HepG2 (cell line): ENCODE measurements around the gene LYPD3. TPM values are rescaled to one million over a fixed set of nuclear protein-coding genes. Genes with fewer than 3 reads are reported as not detected.
A peak's percentile ranks its signal among the peaks of the same experiment; 100 is the strongest.

ENCODE experiments used
- ATF3 ChIP-seq: sonication (generic); formaldehyde crosslinking; IDR thresholded peaks from 2 replicates; pipeline ENCODE4 v1.4.0; 2020; ENCODE audit warnings: missing genetic modification reagents
- CREB3 ChIP-seq: sonication (generic); formaldehyde crosslinking; IDR thresholded peaks from 2 replicates; pipeline ENCODE4 v1.5.0; 2020; ENCODE audit warnings: missing genetic modification reagents
- ETV5 ChIP-seq: IDR thresholded peaks from 2 replicates; pipeline ENCODE4 v1.6.1; 2018; ENCODE audit warnings: missing biosample characterization, missing genetic modification reagents, inconsistent platforms, borderline replicate concordance
- ISX ChIP-seq: sonication (generic); formaldehyde crosslinking; conservative IDR thresholded peaks from 2 replicates; pipeline ENCODE4 v1.5.0; 2020; ENCODE audit warnings: missing genetic modification reagents
- NFYB ChIP-seq: sonication (generic); formaldehyde crosslinking; IDR thresholded peaks from 2 replicates; pipeline ENCODE4 v1.4.0; 2020; ENCODE audit warnings: missing genetic modification reagents
- NR2F2 ChIP-seq: IDR thresholded peaks from 2 replicates; pipeline ENCODE4 v1.6.1; 2012; ENCODE audit warnings: low read depth, inconsistent platforms, borderline replicate concordance
- RBFOX2 ChIP-seq: fragments of 200-400 bp; formaldehyde crosslinking; IDR thresholded peaks from 2 replicates; pipeline ENCODE4 v1.6.1; 2017; ENCODE audit warnings: low read depth, mild to moderate bottlenecking, low read length
- SP2 ChIP-seq: sonication (generic); formaldehyde crosslinking; IDR thresholded peaks from 2 replicates; pipeline ENCODE4 v1.5.1; 2020; ENCODE audit warnings: mild to moderate bottlenecking, missing genetic modification reagents
- TCF7L2 ChIP-seq: IDR thresholded peaks from 2 replicates; pipeline ENCODE4 v1.6.1; 2011; ENCODE audit warnings: mild to moderate bottlenecking, low read depth, low read length, moderate library complexity
- ZNF337 ChIP-seq: sonication (generic); formaldehyde crosslinking; IDR thresholded peaks from 2 replicates; pipeline ENCODE4 v1.5.1; 2020; ENCODE audit warnings: missing genetic modification reagents, low read depth, mild to moderate bottlenecking, borderline replicate concordance
- ZNF350 ChIP-seq: sonication (generic); formaldehyde crosslinking; IDR thresholded peaks from 2 replicates; pipeline ENCODE4 v1.4.0; 2020; ENCODE audit warnings: mild to moderate bottlenecking, low read depth, missing genetic modification reagents, borderline replicate concordance
- ZNF670 ChIP-seq: sonication (generic); formaldehyde crosslinking; IDR thresholded peaks from 2 replicates; pipeline ENCODE4 v1.8.0; 2022; ENCODE audit warnings: mild to moderate bottlenecking, missing genetic modification reagents, borderline replicate concordance
- ZNF7 ChIP-seq: IDR thresholded peaks from 2 replicates; pipeline ENCODE4 v1.6.1; 2016; ENCODE audit warnings: missing biosample characterization, missing genetic modification reagents
- polyA plus RNA-seq, 8 experiments: library from polyadenylated mRNA; depleted of rRNA in 3 of 8; stranded (reverse) in 7 of 8; unstranded in 1 of 8; fragments of >200 nt; fragmentation: Illumina TruSeq in 4 of 8; extraction: Trizol in 4 of 8; gene quantifications; 2 replicates each; pipeline versions ENCODE4 v1.2.1 to v1.2.3, GENCODE V29; 2011 to 2016; ENCODE audit warnings: low read depth in 4 of 8, missing spikeins in 1 of 8, mixed read lengths in 1 of 8; ENCODE audit not compliant: insufficient read depth in 1 of 8
- total RNA-seq, 5 experiments: library from RNA; depleted of rRNA; stranded (reverse); fragments of >200 nt; fragmentation: Illumina TruSeq; extraction: Trizol; gene quantifications; 2 replicates each; pipeline ENCODE4 v1.2.3, GENCODE V29; 2016; ENCODE audit warnings: low read depth in 1 of 5
- TF ChIP-seq, protein P1 (sequence below): sonication (generic); formaldehyde crosslinking; IDR thresholded peaks from 2 replicates; pipeline ENCODE4 v1.4.0; 2020; ENCODE audit warnings: missing genetic modification reagents, borderline replicate concordance
- TF ChIP-seq, protein P2 (sequence below): sonication (generic); formaldehyde crosslinking; IDR thresholded peaks from 2 replicates; pipeline ENCODE4 v1.9.0; 2021; ENCODE audit warnings: missing genetic modification reagents, borderline replicate concordance
- TF ChIP-seq, protein P3 (sequence below): IDR thresholded peaks from 2 replicates; pipeline ENCODE4 v1.6.1; 2012; ENCODE audit warnings: inconsistent platforms

Gene LYPD3
- total and polyA plus RNA-seq, 2 of the 13 experiments (the other 11 are each of a cell fraction or from before 2014, with no cell fraction given) = 0.51 to 1.5 TPM

GRCh38 chr19:43503501-43504425 lies 38.4 kb upstream of the LYPD3 start (continued):
- TF ChIP-seq ETV5 (peak; percentile 2; the same call in 1 of the 2 replicates), ATF3 (CRISPR knock-in tag) (0 out of 2 replicates have a peak, but pooled peaks have one; percentile 16), ISX (0 out of 2 replicates have a peak, but pooled peaks have one; percentile 3), ZNF337 (no peak), CREB3 (CRISPR knock-in tag) (no peak; the same call in 1 of the 2 replicates), ZNF350 (no peak), TCF7L2 (no peak), SP2 (CRISPR knock-in tag) (0 out of 2 replicates have a peak, but pooled peaks have one; percentile 41), NR2F2 (peak; percentile 20; the same call in 1 of the 2 replicates), RBFOX2 (peak; percentile 60), NFYB (CRISPR knock-in tag) (no peak), ZNF670 (0 out of 2 replicates have a peak, but pooled peaks have one; percentile 43), ZNF7 (no peak)
- TF ChIP-seq, protein P1, sequence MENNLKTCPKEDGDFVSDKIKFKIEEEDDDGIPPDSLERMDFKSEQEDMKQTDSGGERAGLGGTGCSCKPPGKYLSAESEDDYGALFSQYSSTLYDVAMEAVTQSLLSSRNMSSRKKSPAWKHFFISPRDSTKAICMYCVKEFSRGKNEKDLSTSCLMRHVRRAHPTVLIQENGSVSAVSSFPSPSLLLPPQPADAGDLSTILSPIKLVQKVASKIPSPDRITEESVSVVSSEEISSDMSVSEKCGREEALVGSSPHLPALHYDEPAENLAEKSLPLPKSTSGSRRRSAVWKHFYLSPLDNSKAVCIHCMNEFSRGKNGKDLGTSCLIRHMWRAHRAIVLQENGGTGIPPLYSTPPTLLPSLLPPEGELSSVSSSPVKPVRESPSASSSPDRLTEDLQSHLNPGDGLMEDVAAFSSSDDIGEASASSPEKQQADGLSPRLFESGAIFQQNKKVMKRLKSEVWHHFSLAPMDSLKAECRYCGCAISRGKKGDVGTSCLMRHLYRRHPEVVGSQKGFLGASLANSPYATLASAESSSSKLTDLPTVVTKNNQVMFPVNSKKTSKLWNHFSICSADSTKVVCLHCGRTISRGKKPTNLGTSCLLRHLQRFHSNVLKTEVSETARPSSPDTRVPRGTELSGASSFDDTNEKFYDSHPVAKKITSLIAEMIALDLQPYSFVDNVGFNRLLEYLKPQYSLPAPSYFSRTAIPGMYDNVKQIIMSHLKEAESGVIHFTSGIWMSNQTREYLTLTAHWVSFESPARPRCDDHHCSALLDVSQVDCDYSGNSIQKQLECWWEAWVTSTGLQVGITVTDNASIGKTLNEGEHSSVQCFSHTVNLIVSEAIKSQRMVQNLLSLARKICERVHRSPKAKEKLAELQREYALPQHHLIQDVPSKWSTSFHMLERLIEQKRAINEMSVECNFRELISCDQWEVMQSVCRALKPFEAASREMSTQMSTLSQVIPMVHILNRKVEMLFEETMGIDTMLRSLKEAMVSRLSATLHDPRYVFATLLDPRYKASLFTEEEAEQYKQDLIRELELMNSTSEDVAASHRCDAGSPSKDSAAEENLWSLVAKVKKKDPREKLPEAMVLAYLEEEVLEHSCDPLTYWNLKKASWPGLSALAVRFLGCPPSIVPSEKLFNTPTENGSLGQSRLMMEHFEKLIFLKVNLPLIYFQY (CRISPR knock-in tag) = peak; percentile 29; the same call in 1 of the 2 replicates
- TF ChIP-seq, protein P2, sequence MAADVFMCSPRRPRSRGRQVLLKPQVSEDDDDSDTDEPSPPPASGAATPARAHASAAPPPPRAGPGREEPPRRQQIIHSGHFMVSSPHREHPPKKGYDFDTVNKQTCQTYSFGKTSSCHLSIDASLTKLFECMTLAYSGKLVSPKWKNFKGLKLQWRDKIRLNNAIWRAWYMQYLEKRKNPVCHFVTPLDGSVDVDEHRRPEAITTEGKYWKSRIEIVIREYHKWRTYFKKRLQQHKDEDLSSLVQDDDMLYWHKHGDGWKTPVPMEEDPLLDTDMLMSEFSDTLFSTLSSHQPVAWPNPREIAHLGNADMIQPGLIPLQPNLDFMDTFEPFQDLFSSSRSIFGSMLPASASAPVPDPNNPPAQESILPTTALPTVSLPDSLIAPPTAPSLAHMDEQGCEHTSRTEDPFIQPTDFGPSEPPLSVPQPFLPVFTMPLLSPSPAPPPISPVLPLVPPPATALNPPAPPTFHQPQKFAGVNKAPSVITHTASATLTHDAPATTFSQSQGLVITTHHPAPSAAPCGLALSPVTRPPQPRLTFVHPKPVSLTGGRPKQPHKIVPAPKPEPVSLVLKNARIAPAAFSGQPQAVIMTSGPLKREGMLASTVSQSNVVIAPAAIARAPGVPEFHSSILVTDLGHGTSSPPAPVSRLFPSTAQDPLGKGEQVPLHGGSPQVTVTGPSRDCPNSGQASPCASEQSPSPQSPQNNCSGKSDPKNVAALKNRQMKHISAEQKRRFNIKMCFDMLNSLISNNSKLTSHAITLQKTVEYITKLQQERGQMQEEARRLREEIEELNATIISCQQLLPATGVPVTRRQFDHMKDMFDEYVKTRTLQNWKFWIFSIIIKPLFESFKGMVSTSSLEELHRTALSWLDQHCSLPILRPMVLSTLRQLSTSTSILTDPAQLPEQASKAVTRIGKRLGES (CRISPR knock-in tag) = 0 out of 2 replicates have a peak, but pooled peaks have one; percentile 10
- TF ChIP-seq, protein P3, sequence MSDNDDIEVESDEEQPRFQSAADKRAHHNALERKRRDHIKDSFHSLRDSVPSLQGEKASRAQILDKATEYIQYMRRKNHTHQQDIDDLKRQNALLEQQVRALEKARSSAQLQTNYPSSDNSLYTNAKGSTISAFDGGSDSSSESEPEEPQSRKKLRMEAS = peak; percentile 46
